ENCODE measurements around the gene SINHCAF.

The SINHCAF gene

DNA sequence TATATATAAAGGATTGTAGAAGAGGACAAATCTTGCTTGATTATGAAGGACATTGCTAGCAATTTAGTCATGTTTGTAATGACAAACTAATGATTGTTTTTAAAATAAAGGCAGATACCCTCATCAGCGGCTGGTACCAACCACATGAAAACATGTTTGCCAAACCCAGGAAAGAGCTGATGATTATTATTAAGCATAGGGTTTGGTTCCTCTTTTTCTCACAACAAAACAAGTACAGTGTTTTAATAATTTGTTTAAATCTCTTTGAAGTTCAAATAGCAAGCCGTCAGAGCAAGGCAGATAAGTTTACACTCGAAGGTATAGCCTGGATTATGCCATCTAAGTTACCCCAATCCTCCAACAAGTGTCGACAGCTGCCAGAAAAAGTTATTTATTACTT is 5.3 kb upstream of the SINHCAF start:
- DNase-seq: no peak

DNA sequence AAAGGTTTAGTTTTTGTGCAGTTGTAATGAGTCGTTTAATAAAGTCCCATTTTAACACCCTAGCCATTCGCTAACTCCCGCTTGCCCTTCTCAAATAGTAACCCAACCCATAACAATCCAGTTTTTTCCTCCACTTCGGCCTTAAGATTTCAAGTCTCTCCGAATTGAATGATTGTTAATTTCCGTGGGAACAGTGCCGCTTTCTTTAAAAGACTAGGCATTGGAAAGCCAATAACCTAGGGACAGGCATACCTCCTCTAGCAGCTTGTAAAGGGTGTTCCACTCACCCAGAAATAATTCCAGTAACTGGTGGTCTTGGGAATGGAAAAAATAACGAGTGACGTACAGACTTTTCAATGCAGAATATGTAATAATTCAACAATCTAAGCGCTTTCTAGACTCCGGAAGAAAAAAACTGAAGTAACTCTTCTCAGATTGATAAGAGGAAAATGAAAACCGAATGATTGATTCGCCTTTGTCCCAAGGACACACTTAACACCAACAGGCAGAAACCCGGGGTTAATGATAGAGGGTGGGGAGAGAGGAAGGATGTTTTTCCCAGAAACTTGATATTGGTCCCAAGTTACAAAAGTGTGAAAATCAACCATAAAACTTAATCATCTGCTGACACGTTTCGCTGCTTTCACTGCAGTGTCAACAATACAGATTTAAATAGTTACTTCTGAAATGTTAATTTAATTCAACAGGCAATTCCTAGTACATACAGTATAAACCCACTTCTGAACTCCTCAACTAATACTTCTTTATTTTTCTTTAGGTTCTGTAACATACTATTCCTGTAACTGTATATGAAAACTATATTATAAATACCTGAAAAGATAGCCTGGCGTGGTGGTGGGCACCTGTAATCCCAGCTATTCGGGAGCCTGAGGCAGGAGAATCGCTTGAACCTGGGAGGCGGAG is 1.0 kb upstream of the SINHCAF start:
- no peak for DNase-seq

DNA sequence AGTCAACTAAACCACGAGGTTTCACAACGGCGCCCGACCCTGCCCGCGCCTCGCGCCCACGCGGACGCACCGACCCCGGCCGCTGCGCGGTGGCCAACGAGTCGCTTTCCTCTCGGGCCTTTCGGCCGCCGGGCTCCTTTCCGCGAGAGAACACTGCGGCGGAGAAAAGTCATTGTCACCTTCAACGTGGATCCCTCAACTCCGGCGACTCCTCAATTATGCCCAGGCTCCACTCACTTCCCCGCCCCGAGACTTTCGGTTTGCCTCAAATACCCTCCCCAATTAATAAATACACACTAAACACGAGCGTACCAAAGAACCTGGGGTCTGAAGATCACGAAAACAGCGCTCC is 450 bp downstream of the SINHCAF start:
- no peak for DNase-seq

DNA sequence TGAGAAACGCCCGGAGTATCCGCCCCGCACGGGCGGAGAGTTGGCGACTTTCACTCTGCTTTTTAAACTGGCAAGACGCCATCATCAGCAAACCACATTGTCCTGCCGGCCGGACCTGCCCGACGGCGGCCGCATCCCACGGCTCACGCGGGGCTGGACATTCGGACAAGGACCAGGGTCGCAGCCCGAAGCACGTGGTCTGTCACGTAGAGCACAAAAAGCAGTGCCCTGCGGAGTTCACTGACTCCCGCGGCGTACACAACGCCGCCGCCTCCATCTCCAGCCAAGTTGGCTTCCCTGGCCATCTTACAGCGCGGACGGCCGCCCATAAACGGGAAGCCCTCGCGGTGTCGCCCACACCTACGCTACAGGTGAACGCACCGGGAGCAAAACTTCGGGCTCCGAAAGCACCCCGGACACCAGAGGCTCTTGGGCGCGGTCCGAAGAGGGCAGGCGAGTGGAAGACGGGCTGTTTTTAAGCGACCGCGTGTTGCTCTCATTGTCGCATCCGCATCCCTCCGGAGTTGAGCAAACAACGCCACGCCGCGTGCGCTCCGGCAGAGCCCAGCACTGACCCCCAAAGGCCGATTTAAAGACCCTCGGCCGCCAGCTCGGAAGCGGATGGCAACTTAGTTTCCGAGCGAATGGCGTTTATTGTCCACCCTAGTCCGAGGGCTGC is 966 bp downstream of the SINHCAF start:
- no peak for DNase-seq

DNA sequence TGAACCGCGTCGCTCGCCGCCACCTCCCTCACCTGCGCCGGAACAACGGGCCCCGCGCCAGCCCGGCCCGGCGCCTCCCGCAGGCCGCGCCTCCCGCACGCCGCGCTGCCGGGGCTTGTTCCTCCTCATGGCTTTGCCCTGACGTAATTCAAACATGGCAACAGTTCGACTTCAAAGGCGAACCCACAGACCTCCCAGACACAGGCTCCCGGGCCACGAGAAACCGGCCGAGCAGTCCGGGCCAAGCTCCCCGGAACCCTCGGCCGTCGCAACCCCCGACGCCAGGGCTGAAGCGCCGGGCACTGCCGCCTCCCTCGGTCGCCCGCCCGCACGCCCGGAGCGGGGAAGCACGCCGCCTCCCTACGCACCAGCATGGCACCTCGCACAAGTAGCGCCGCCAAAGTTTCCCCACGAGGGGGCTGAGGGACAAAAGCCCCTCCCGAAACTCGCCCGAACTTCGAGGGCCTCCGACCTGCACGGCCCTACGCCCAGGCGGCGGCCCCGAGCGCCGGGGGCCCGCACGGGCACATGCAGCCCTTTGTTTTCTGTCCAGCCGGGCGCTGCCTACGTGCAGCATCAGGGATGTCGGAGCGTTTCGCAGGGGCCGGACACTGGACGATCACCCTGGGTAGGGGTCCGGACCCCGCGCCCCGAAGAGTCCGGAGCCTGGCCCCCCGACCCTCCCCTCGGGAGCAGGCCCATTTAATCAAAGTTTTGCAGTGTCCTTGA is 1.7 kb downstream of the SINHCAF start:
- no peak for DNase-seq

DNA sequence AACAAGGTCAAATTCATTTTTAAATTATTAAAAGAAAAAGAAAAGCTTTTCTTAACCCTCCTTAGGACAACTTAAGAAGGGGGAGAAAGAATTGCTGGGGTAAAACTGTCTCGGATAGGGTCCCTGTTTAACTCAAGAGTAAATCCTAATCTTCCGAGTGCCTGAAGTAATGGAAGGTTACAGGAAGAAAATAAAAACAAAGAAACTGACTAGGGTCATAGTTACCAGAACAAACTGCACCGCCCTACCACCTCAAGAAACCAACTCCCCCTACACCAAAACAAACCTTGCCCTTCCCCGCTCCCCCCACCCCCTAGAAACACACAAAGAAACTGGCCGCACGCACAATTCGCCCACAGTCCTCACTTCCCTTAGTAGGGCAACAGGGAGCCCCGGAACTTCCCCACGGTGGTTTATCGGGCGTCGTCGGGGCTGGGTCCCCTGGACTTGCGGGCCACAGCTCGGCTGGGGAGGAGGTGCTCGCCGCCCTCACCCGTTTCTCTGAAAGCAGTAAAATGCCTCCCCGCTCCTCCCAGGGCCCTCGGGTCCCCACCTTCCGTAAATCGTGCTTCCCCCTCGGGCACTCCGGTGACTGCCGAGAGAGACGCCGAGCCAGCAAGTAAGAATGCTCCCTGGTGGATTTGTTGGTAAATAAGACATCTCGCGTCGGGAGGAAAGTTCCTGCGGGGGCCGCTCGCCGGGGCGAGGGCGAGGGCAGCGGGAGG is 2.4 kb downstream of the SINHCAF start:
- DNase-seq: no peak

GRCh38 chr12:31322801-31323207 is 3.1 kb downstream of the SINHCAF start:
- DNase-seq: no peak

DNA sequence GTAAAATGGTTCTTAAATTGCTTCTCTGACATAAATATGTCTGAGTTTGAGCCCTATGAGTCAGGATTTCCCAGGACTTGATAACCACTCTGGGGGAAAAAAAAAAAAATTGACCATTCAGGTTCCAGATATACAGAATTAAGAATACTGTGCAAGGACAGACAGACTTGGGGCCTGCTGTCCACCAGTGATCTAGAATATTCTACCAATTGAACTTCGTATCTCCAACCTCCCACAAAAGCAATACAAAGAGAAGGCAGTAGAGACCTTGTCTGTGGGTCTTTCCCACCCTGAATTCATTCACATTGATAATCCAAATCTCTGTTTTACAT is 4.1 kb downstream of the SINHCAF start:
- no peak for DNase-seq

DNA sequence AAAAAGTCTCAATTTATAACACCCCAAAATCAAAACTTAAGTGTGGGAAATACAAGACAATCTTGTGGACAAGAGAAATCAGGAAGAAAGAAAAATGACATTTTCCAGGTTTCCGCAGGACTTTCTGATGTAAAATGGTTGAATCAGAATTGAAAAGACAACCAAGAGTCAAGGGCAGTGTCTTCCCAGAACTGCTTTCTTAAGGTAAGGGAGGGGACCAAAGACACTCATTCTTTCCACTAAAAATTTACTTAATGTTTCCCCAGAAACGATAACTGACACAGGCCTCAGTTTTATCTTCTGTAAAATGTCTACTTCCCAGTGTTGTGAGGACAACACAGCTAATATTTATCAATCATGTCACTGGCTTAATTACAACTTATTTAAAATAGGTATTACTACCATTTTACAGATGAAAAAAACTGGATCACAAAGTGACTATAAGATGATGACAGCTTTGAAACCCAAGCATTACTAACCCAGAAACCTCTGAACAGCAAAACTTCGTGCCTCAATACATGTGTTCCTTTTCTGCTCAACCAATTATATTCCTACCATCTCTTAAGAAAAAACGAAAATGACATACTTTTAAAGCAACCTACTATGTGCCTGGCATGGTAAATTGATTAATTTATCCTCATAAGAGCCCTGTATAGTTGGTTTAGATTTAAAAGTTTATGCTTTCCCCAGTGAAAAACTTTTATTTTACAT is 4.6 kb downstream of the SINHCAF start:
- no peak for DNase-seq

DNA sequence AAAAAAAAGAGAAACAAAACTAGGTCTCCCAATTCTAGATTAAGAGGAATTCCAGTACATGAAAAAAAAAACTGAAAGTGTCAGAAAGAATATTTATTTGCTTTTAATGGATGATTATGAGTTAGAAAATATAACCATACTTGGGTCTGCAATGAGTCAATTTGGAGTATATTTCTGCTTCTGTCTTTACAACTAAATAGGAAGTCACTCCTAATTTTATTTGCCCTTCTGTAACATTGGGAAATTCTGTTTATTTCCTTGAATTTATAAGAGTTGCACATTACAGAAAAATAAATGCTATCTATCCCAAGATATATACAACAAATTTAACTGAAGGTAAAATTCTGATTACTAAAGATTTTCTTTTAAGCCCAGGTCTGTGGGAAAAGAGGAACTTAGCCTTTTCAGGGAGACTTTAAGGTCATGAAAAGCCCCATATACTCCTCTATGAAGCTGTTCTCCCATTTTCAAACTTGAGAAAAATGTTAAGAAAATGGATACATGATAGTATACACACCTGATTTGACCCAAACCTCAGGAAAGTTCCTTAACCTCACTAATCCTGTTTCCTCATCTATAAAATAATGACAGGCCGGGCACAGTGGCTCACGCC is 7.2 kb downstream of the SINHCAF start:
- no peak for DNase-seq

DNA sequence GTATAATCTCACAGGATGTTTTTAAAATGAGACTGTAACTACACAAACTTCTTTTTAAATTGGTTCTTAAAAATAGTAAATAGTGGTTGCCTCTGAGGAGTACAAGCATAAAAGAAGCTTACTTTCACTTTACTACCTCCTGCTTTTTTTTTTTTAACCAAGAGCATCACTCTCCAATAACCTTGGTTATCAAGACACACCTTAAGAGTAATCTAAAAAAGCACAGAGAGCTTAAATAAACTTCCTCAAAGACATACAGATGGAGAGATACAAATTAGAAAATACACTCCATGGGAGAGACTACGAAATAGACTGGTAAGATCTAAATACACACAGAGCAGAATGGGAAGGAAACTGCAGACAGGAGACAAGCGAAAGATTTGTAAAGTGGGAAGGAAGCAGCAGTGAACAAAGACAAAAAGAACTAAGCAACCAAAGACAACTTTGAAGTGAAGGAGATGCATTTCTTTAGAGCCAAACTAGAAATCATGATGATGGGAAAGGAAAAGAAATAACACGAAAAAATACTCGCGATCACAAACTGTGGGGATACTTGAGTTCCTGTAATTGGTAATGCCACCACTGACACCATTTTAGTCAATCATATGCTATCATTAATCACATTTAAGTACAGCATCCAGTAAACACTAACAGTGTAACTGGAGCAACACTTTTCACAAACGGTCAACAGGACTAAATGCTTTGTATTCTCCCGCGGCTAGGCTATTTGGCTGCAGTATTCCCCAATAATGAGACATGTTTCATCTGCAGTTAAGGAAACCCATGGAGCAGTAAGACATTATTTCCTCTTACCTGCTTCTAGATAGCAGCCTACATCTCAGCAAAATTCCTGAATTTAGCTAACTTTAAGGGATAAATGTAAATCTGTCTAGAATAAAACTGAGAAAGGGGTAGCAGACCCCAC is 8.2 kb downstream of the SINHCAF start:
- no peak for DNase-seq

- DNase-seq: no peak
Measured at GRCh38 chr12:31316891-31317290, 9.1 kb downstream of the SINHCAF start.

DNA sequence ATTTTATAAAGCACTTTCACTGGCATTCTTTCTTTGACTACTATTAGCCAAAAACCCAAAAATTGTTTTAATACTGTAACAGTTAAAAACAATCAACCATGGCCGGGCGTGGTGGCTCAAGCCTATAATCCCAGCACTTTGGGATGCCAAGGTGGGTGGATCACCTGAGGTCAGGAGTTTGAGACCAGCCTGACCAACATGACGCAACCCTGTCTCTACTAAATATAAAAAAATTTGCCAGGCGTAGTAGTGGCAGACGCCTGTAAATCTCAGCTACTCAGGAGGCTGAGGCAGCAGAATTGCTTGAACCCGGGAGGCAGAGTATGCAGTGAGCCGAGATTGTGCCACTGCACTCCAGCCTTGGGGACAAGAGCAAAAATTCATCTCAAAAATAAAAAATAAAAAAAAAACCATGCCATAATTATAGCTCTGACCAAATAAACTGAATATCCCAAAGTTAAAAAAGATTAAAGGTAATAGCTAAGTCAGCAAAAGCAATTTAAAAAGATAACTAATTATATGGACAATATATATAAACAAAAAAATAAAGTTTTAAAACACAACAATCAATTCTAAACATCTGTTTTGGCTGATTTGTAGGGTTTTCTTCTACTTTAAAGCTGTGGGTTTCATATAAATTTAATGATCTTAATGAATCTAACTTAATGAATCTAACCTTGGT is 10.0 kb downstream of the SINHCAF start:
- no peak for DNase-seq

GRCh38 chr12:31315044-31315715 is 10.8 kb downstream of the SINHCAF start:
- no peak for DNase-seq

- no peak for DNase-seq
Measured at GRCh38 chr12:31312431-31312830, 13.5 kb downstream of the SINHCAF start.

GRCh38 chr12:31311634-31312258 is 14.2 kb downstream of the SINHCAF start:
- no peak for DNase-seq

GRCh38 chr12:31310488-31310887 is 15.5 kb downstream of the SINHCAF start:
- no peak for DNase-seq

GRCh38 chr12:31309279-31309678 is 16.7 kb downstream of the SINHCAF start:
- DNase-seq: no peak

GRCh38 chr12:31308116-31308515 is 17.8 kb downstream of the SINHCAF start:
- DNase-seq: no peak

Data from NCI-H2081 treated with DMSO at 0.1 percent for 48 hours (cell line).